Loucy (cell line): Measurements from ENCODE around the gene MALRD1.

Source experiments
- H2AFZ ChIP-seq: fragments of 200-600 bp; sonication (generic); 2 replicates; pipeline ENCODE4 v1.6.0; 2016; ENCODE audit warnings: antibody characterized with exemption, mild to moderate bottlenecking, low read length, moderate library complexity
- H3F3A ChIP-seq: fragments of 200-600 bp; 2 replicates; pipeline ENCODE4 v1.6.0; 2016; ENCODE audit warnings: antibody characterized with exemption, low read depth, mild to moderate bottlenecking
- H3K27me3 ChIP-seq: fragments of 200-600 bp; sonication (generic); 2 replicates; pipeline ENCODE4 v1.6.1; 2014; ENCODE audit warnings: low read length, mild to moderate bottlenecking; ENCODE audit not compliant: insufficient read depth, poor library complexity, severe bottlenecking
- H3K36me3 ChIP-seq: fragments of 200-600 bp; sonication (generic); 2 replicates; pipeline ENCODE4 v1.6.1; 2016; ENCODE audit warnings: low read length; ENCODE audit not compliant: insufficient read depth
- H3K4me1 ChIP-seq: fragments of 200-600 bp; sonication (generic); 2 replicates; pipeline ENCODE4 v1.5.1; 2014; ENCODE audit warnings: low read length, mild to moderate bottlenecking; ENCODE audit not compliant: insufficient read depth, poor library complexity, severe bottlenecking
- H3K4me2 ChIP-seq: fragments of 200-600 bp; sonication (generic); 2 replicates; pipeline ENCODE4 v1.6.0; 2014; ENCODE audit warnings: antibody characterized with exemption, low read length, low read depth, mild to moderate bottlenecking; ENCODE audit not compliant: poor library complexity, severe bottlenecking
- H3K4me3 ChIP-seq: fragments of 200-600 bp; sonication (generic); 2 replicates; pipeline ENCODE4 v1.5.1; 2014; ENCODE audit warnings: low read length, mild to moderate bottlenecking, mixed read lengths; ENCODE audit not compliant: poor library complexity, severe bottlenecking
- H3K79me2 ChIP-seq: fragments of 200-600 bp; sonication (generic); 2 replicates; pipeline ENCODE4 v1.6.1; 2014; ENCODE audit warnings: low read length; ENCODE audit not compliant: insufficient read depth
- H3K9ac ChIP-seq: fragments of 200-600 bp; sonication (generic); 2 replicates; pipeline ENCODE4 v1.6.0; 2014; ENCODE audit warnings: mild to moderate bottlenecking, low read depth, low read length, moderate library complexity; ENCODE audit not compliant: poor library complexity, severe bottlenecking
- H3K9me2 ChIP-seq: fragments of 200-600 bp; sonication (generic); replicated peaks from 2 replicates; pipeline ENCODE4 v1.6.1; 2016; ENCODE audit warnings: low read depth, low read length, mixed read lengths
- H3K9me3 ChIP-seq: fragments of 200-600 bp; sonication (generic); 2 replicates; pipeline ENCODE4 v1.6.1; 2014; ENCODE audit warnings: mild to moderate bottlenecking, antibody characterized with exemption, low read length, low read depth; ENCODE audit not compliant: insufficient read depth
- H4K20me1 ChIP-seq: fragments of 200-600 bp; sonication (generic); 2 replicates; pipeline ENCODE4 v1.6.0; 2014; ENCODE audit warnings: antibody characterized with exemption, low read length, mild to moderate bottlenecking; ENCODE audit not compliant: insufficient read depth, poor library complexity, severe bottlenecking
- CTCF ChIP-seq: fragments of 200-600 bp; sonication (generic); conservative IDR thresholded peaks from 2 replicates; pipeline ENCODE4 v1.5.1; 2014; ENCODE audit warnings: mild to moderate bottlenecking, antibody characterized with exemption, low read length
- EZH2phosphoT487 ChIP-seq: fragments of 200-600 bp; IDR thresholded peaks from 2 replicates; pipeline ENCODE4 v1.6.1; 2018; ENCODE audit warnings: antibody characterized with exemption, mild to moderate bottlenecking, moderate library complexity, borderline replicate concordance

MALRD1 gene

GRCh38 chr10:19097151-19097550 is 48.5 kb downstream of the MALRD1 start:
- H3K4me2 ChIP-seq = no peak overlapping the region
- no peaks in the 10 kb centered on the region for H4K20me1 ChIP-seq
- no peak overlapping the region for H3K9ac ChIP-seq
- H3K9me2 ChIP-seq = no peaks in the 10 kb centered on the region
- no peaks in the 10 kb centered on the region for H3K79me2 ChIP-seq
- no peaks in the 10 kb centered on the region for H3K4me1 ChIP-seq
- no peaks in the 10 kb centered on the region for H3F3A ChIP-seq
- H3K4me3 ChIP-seq = no peak overlapping the region
- no peak overlapping the region for H2AFZ ChIP-seq
- H3K27me3 ChIP-seq = no peaks in the 10 kb centered on the region
- H3K36me3 ChIP-seq = no peaks in the 10 kb centered on the region
- TF ChIP-seq CTCF = no peak
- no peak for TF ChIP-seq EZH2phosphoT487
- H3K9me3 ChIP-seq = no peaks in the 10 kb centered on the region

GRCh38 chr10:19098803-19099202 is 50.2 kb downstream of the MALRD1 start:
- H4K20me1 ChIP-seq = no peaks in the 10 kb centered on the region
- H3K9ac ChIP-seq = no peak overlapping the region
- H3F3A ChIP-seq = no peaks in the 10 kb centered on the region
- TF ChIP-seq CTCF (no peak), EZH2phosphoT487 (no peak)
- no peaks in the 10 kb centered on the region for H3K9me3 ChIP-seq
- H3K4me3 ChIP-seq = no peak overlapping the region
- no peaks in the 10 kb centered on the region for H3K36me3 ChIP-seq
- no peaks in the 10 kb centered on the region for H3K79me2 ChIP-seq
- H2AFZ ChIP-seq = no peak overlapping the region
- H3K9me2 ChIP-seq = no peaks in the 10 kb centered on the region
- no peaks in the 10 kb centered on the region for H3K4me1 ChIP-seq
- H3K27me3 ChIP-seq = no peaks in the 10 kb centered on the region
- H3K4me2 ChIP-seq = no peak overlapping the region

GRCh38 chr10:19107406-19107805 is 58.8 kb downstream of the MALRD1 start:
- no peaks in the 10 kb centered on the region for H3K9me2 ChIP-seq
- no peak for TF ChIP-seq CTCF
- TF ChIP-seq EZH2phosphoT487 = no peak
- no peak overlapping the region for H3K4me2 ChIP-seq
- no peaks in the 10 kb centered on the region for H3K36me3 ChIP-seq
- no peak overlapping the region for H2AFZ ChIP-seq
- H3F3A ChIP-seq = no peaks in the 10 kb centered on the region
- H3K27me3 ChIP-seq = no peaks in the 10 kb centered on the region
- no peaks in the 10 kb centered on the region for H4K20me1 ChIP-seq
- H3K79me2 ChIP-seq = no peaks in the 10 kb centered on the region
- no peak overlapping the region for H3K4me3 ChIP-seq
- H3K9me3 ChIP-seq = peaks cover 5% of the 10 kb centered on the region; the same call in 1 of the 2 replicates
- no peaks in the 10 kb centered on the region for H3K4me1 ChIP-seq
- no peak overlapping the region for H3K9ac ChIP-seq
